SH-SY5Y (cell line): ENCODE data around the gene CES2.

ENCODE experiments used
- GATA2 ChIP-seq: IDR thresholded peaks from 2 replicates; pipeline ENCODE4 v1.6.1; 2011; ENCODE audit warnings: mild to moderate bottlenecking, low read depth, low read length
- GATA3 ChIP-seq: IDR thresholded peaks from 2 replicates; pipeline ENCODE4 v1.6.1; 2011; ENCODE audit warnings: low read depth, mild to moderate bottlenecking, low read length, moderate library complexity

DNA sequence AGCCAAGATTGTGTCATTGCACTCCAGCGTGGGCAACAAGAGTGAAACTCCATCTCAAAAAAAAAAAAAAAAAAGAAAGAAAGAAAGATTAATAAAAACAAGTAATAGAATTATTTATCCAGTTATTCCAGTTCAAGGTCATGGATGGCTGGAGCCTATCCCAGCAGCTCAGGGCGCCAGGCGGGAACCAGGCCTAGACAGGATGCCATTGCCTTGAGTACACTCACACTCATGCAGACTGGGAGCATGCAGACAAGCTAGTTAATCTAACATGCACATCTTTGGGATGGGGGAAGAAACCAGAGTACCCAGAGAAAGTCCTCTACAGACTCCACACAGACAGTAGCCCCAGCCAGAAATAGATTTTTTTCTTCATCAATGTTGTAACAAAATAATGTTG is 37.1 kb upstream of the CES2 start:
- 0 out of 2 replicates have a peak, but pooled peaks have one; percentile 12 for TF ChIP-seq GATA2
- no peak for TF ChIP-seq GATA3
